Ramos (cell line): ENCODE data around the gene WWOX.

Source experiments
- in situ Hi-C: fragments of 300-500 bp; cut with MboI; formaldehyde crosslinking; loops from one replicate; pipeline ENCODE4 v1.14.3; 2022; ENCODE audit warnings: low sequenced_read_pairs; ENCODE audit not compliant: unreplicated experiment

WWOX gene

GRCh38 chr16:78785218-78785617, 685.8 kb downstream of the WWOX start:
- in situ Hi-C loops: loop anchor here (25.0 kb wide), 1 partner anchor 648 kb away; no protein-coding TSS in a partner anchor

- in situ Hi-C loops: loop anchor here (25.0 kb wide), 1 partner anchor 649 kb away; no protein-coding TSS in a partner anchor
Observed at GRCh38 chr16:78786635-78787034, 687.2 kb downstream of the WWOX start.

GRCh38 chr16:78788276-78788675, 688.8 kb downstream of the WWOX start:
- in situ Hi-C loops: loop anchor here (25.0 kb wide), 1 partner anchor 651 kb away; no protein-coding TSS in a partner anchor

GRCh38 chr16:78788696-78789095, 689.2 kb downstream of the WWOX start:
- in situ Hi-C loops: loop anchor here (25.0 kb wide), 1 partner anchor 651 kb away; no protein-coding TSS in a partner anchor

- in situ Hi-C loops: loop anchor here (25.0 kb wide), 1 partner anchor 652 kb away; no protein-coding TSS in a partner anchor
Observed at GRCh38 chr16:78789561-78789960, 690.1 kb downstream of the WWOX start.

GRCh38 chr16:78791011-78791410, 691.6 kb downstream of the WWOX start:
- in situ Hi-C loops: loop anchor here (25.0 kb wide), 1 partner anchor 654 kb away; no protein-coding TSS in a partner anchor

- in situ Hi-C loops: loop anchor here (25.0 kb wide), 1 partner anchor 655 kb away; no protein-coding TSS in a partner anchor
Observed at GRCh38 chr16:78791926-78792325, 692.5 kb downstream of the WWOX start.

- in situ Hi-C loops: loop anchor here (25.0 kb wide), 1 partner anchor 656 kb away; no protein-coding TSS in a partner anchor
Observed at GRCh38 chr16:78792952-78793351, 693.5 kb downstream of the WWOX start.

- in situ Hi-C loops: loop anchor here (25.0 kb wide), 1 partner anchor 657 kb away; no protein-coding TSS in a partner anchor
Observed at GRCh38 chr16:78794581-78795250, 695.3 kb downstream of the WWOX start.

- in situ Hi-C loops: loop anchor here (25.0 kb wide), 1 partner anchor 658 kb away; no protein-coding TSS in a partner anchor
Observed at GRCh38 chr16:78795433-78795832, 696.0 kb downstream of the WWOX start.

- in situ Hi-C loops: loop anchor here (25.0 kb wide), 1 partner anchor 659 kb away; no protein-coding TSS in a partner anchor
Observed at GRCh38 chr16:78796221-78796866, 696.9 kb downstream of the WWOX start.

GRCh38 chr16:78799429-78799828, 700.0 kb downstream of the WWOX start:
- in situ Hi-C loops: loop anchor here (25.0 kb wide), 1 partner anchor 662 kb away; no protein-coding TSS in a partner anchor

- in situ Hi-C loops: no loop called here
Observed at GRCh38 chr16:78800523-78800922, 701.1 kb downstream of the WWOX start.

GRCh38 chr16:78804058-78804735, 704.7 kb downstream of the WWOX start:
- in situ Hi-C loops: no loop called here

- in situ Hi-C loops: no loop called here
Observed at GRCh38 chr16:78805556-78805955, 706.1 kb downstream of the WWOX start.

- in situ Hi-C loops: no loop called here
Observed at GRCh38 chr16:78811247-78811646, 711.8 kb downstream of the WWOX start.

- in situ Hi-C loops: no loop called here
Observed at GRCh38 chr16:78812582-78812981, 713.1 kb downstream of the WWOX start.

GRCh38 chr16:78813661-78814311, 714.3 kb downstream of the WWOX start:
- in situ Hi-C loops: no loop called here

- in situ Hi-C loops: no loop called here
Observed at GRCh38 chr16:78815713-78816112, 716.3 kb downstream of the WWOX start.
